DND-41 (cell line): ENCODE results near the gene FEM1B.

ENCODE experiments used
- ATAC-seq: fragments of 200-7000 bp; cut with Tn5 transposase; 3 replicates; pipeline ENCODE4 v1.9.1; 2021; ENCODE audit warnings: low read depth; ENCODE audit not compliant: insufficient read depth
- DNase-seq: peaks from one replicate; pipeline ENCODE4 v3.0.0-alpha.2; 2020
- H2AFZ ChIP-seq: 2 replicates; pipeline ENCODE4 v1.6.0; 2012; ENCODE audit warnings: low read depth, low read length
- H3K27ac ChIP-seq: 2 replicates; pipeline ENCODE4 v1.5.1; 2012; ENCODE audit warnings: low read length, inconsistent platforms
- H3K27me3 ChIP-seq: fragments of 200-600 bp; sonication (generic); 2 replicates; pipeline ENCODE4 v1.6.0; 2012; ENCODE audit warnings: low read length, mild to moderate bottlenecking, inconsistent platforms; ENCODE audit not compliant: insufficient read depth, poor library complexity
- H3K36me3 ChIP-seq: 2 replicates; pipeline ENCODE4 v1.5.1; 2012; ENCODE audit warnings: low read length, inconsistent platforms; ENCODE audit not compliant: insufficient read depth
- H3K4me1 ChIP-seq: 2 replicates; pipeline ENCODE4 v1.5.1; 2012; ENCODE audit warnings: mild to moderate bottlenecking, low read length; ENCODE audit not compliant: insufficient read depth
- H3K4me2 ChIP-seq: 2 replicates; pipeline ENCODE4 v1.6.0; 2012; ENCODE audit warnings: mild to moderate bottlenecking, moderate library complexity, low read length, inconsistent platforms; ENCODE audit not compliant: insufficient read depth
- H3K4me3 ChIP-seq, 2 experiments: fragments of 200-600 bp in 1 of 2; shearing (Covaris generic) in 1 of 2; 2 replicates each; pipeline ENCODE4 v1.5.1; 2012 to 2016; ENCODE audit warnings: inconsistent platforms in 2 of 2, low read length in 2 of 2, mild to moderate bottlenecking in 2 of 2, low read depth in 1 of 2, moderate library complexity in 1 of 2
- H3K79me2 ChIP-seq: 2 replicates; pipeline ENCODE4 v1.6.0; 2012; ENCODE audit warnings: low read length, inconsistent platforms; ENCODE audit not compliant: insufficient read depth
- H3K9ac ChIP-seq: 2 replicates; pipeline ENCODE4 v1.6.0; 2012; ENCODE audit warnings: low read depth, mild to moderate bottlenecking, inconsistent platforms, low read length, moderate library complexity
- H3K9me3 ChIP-seq: 2 replicates; pipeline ENCODE4 v1.5.1; 2012; ENCODE audit warnings: low read length, moderate library complexity, mild to moderate bottlenecking, inconsistent platforms; ENCODE audit not compliant: insufficient read depth, severe bottlenecking
- H4K20me1 ChIP-seq: 2 replicates; pipeline ENCODE4 v1.6.0; 2012; ENCODE audit warnings: low read length; ENCODE audit not compliant: insufficient read depth
- EZH2 ChIP-seq: IDR thresholded peaks from 3 replicates; pipeline ENCODE4 v1.6.1; 2012; ENCODE audit warnings: borderline replicate concordance, low read depth, mild to moderate bottlenecking, moderate library complexity, low read length, inconsistent platforms; ENCODE audit not compliant: severe bottlenecking
- TF ChIP-seq, protein P1 (sequence below): IDR thresholded peaks from 2 replicates; pipeline ENCODE4 v1.5.1; 2012; ENCODE audit warnings: borderline replicate concordance, low read length, moderate library complexity, mild to moderate bottlenecking; ENCODE audit not compliant: poor library complexity, severe bottlenecking; ENCODE audit errors: extremely low read depth

The FEM1B gene

DNA sequence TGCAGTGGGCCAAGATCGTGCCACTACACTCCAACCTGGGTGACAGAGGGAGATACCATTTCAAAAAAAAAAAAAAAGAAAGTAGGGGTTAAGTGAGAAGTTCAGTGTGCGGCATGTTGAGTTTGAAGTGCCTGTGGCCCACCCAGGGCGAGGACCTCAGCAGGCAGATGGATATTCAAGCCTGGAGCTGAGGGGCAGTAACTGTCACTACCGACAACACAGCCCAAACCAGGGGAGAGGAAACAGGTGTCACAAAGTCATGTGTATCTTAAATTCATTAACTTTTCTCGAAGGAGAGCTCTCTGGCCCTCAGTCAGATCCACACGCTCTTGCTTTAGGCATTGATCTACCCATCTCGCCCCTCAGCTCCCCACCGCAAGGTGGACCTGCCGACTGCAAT, 45.3 kb downstream of the FEM1B start:
- ATAC-seq: no peak

DNA sequence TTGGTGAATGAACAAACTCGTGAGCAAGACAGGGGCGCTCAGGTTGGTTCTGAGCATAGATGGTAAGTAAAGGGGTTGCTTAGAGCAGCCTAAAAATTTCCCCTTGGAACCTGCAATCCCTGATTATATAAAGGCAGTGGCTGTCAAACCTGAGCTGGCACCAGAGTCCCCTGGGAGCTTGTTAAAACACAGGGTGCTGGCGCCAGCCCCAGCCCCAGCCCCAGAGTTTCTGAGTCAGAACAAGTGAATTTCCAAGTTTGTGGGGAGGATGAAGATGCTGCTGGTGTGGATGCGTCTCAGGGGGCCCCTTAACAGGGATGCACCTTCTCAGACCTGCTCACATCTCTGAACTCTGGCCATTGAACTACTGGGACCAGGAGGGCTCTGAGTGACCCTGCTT, 48.2 kb downstream of the FEM1B start:
- no peak for DNase-seq
- H3K36me3 ChIP-seq: no peaks in the 10 kb centered on the region
- H3K27me3 ChIP-seq: no peaks in the 10 kb centered on the region

More for the DNA sequence above, 45.3 kb downstream of the FEM1B start:
- Histone ChIP-seq H2AFZ (no peak overlapping the region), H3K27me3 (no peaks in the 10 kb centered on the region), H3K4me1 (peaks cover 4% of the 10 kb centered on the region; the same call in 1 of the 2 replicates), H3K79me2 (no peaks in the 10 kb centered on the region), H3K4me3 (no peak overlapping the region), H3K9ac (no peak overlapping the region), H3K4me2 (no peak overlapping the region), H4K20me1 (no peaks in the 10 kb centered on the region), H3K36me3 (no peaks in the 10 kb centered on the region), H3K9me3 (no peaks in the 10 kb centered on the region), H3K27ac (no peak overlapping the region)
- no peak for DNase-seq
- TF ChIP-seq, protein P1, sequence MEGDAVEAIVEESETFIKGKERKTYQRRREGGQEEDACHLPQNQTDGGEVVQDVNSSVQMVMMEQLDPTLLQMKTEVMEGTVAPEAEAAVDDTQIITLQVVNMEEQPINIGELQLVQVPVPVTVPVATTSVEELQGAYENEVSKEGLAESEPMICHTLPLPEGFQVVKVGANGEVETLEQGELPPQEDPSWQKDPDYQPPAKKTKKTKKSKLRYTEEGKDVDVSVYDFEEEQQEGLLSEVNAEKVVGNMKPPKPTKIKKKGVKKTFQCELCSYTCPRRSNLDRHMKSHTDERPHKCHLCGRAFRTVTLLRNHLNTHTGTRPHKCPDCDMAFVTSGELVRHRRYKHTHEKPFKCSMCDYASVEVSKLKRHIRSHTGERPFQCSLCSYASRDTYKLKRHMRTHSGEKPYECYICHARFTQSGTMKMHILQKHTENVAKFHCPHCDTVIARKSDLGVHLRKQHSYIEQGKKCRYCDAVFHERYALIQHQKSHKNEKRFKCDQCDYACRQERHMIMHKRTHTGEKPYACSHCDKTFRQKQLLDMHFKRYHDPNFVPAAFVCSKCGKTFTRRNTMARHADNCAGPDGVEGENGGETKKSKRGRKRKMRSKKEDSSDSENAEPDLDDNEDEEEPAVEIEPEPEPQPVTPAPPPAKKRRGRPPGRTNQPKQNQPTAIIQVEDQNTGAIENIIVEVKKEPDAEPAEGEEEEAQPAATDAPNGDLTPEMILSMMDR: no peak
- no peak for TF ChIP-seq EZH2

DNA sequence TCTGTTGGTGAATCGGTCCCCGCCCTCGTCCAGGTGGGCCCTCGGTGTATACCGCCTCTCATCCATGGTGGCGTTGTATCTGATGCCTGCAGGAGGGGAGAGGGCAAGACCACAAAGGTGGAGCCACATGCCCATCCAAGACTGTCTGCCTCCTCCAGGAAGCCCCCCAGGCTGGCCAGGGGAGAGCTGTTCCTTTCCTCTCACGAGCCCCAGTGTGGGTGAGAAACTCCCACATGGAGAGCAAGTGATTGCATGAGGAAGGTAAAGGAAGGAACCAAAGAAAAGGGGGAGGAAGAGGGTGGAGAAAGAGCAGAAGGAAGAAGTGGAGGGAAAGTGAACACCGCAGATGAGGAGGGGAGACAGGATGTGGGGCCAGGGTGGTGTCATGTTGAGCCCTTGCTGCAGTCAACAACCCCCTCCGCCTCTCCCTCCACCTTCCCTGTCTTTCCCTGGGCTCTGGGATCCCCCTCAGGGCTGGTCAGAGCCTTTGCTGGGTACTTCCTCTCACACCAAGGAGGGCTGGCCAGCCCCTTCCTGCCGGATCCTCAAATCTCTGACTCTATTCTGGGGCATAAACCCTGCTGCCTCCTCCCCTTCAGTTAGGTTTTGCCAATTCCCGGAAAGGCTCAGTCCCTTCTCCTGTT, 49.3 kb downstream of the FEM1B start:
- H3K79me2 ChIP-seq: no peaks in the 10 kb centered on the region
- H3K27me3 ChIP-seq: no peaks in the 10 kb centered on the region
- H3K9ac ChIP-seq: no peak overlapping the region
- peaks cover 4% of the 10 kb centered on the region; the same call in 1 of the 2 replicates for H3K4me1 ChIP-seq
- TF ChIP-seq, protein P1: no peak
- TF ChIP-seq EZH2: no peak
- no peaks in the 10 kb centered on the region for H3K9me3 ChIP-seq
- H3K4me2 ChIP-seq: no peak overlapping the region
- H3K36me3 ChIP-seq: no peaks in the 10 kb centered on the region
- no peak overlapping the region for H2AFZ ChIP-seq
- no peak overlapping the region for H3K4me3 ChIP-seq
- DNase-seq (no peak), ATAC-seq (peak; percentile 47; the same call in 1 of the 3 replicates)
- no peaks in the 10 kb centered on the region for H4K20me1 ChIP-seq
- H3K27ac ChIP-seq: no peak overlapping the region

More for the DNA sequence above, 48.2 kb downstream of the FEM1B start:
- Histone ChIP-seq H2AFZ (no peak overlapping the region), H3K4me1 (peaks cover 4% of the 10 kb centered on the region; the same call in 1 of the 2 replicates), H4K20me1 (no peaks in the 10 kb centered on the region), H3K79me2 (no peaks in the 10 kb centered on the region), H3K27ac (no peak overlapping the region), H3K4me2 (no peak overlapping the region), H3K9me3 (no peaks in the 10 kb centered on the region), H3K9ac (no peak overlapping the region), H3K4me3 (no peak overlapping the region)
- ATAC-seq: no peak
- no peak for TF ChIP-seq EZH2
- TF ChIP-seq, protein P1: no peak

DNA sequence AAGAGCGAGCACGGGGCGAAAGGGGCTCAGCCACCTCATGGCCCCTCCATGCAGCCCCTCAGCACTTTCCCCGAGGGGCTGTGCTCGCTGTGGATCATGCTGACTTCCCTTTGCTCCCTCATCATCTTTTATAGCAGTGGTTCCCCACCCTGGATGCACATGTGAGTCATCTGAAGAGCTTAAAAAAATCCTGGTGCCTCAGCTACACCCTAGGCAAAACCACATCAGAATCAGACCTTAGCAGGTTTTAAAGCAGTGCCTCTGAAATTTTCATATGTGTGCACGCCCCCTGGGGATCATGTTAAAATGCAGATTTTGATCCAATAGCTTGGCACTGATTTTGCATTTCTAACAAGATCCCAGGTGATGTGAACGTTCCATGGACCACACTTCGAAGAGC, 50.9 kb downstream of the FEM1B start:
- no peaks in the 10 kb centered on the region for H3K27me3 ChIP-seq
- H3K4me2 ChIP-seq: no peak overlapping the region
- no peak overlapping the region for H2AFZ ChIP-seq
- H3K4me1 ChIP-seq: peaks cover 4% of the 10 kb centered on the region; the same call in 1 of the 2 replicates
- no peak overlapping the region for H3K4me3 ChIP-seq
- H3K79me2 ChIP-seq: no peaks in the 10 kb centered on the region
- H3K36me3 ChIP-seq: no peaks in the 10 kb centered on the region
- TF ChIP-seq, protein P1: no peak
- no peak for TF ChIP-seq EZH2
- no peaks in the 10 kb centered on the region for H4K20me1 ChIP-seq
- H3K9ac ChIP-seq: no peak overlapping the region
- peak; percentile 64; the same call in 2 of the 3 replicates for ATAC-seq
- no peak for DNase-seq
- no peak overlapping the region for H3K27ac ChIP-seq
- no peaks in the 10 kb centered on the region for H3K9me3 ChIP-seq
